GM12872 (cell line): ENCODE results near the gene RASGRF2.

Experiments
- CTCF ChIP-seq: IDR thresholded peaks from 3 replicates; pipeline ENCODE4 v1.5.1; 2011; ENCODE audit warnings: low read depth, mild to moderate bottlenecking, low read length, moderate library complexity; ENCODE audit not compliant: insufficient read depth

Gene RASGRF2

GRCh38 chr5:81180780-81181460 is 220.8 kb downstream of the RASGRF2 start:
- TF ChIP-seq CTCF = no peak

- TF ChIP-seq CTCF = 0 out of 3 replicates have a peak, but pooled peaks have one; percentile 4
Observed at GRCh38 chr5:81181576-81182316, 221.6 kb downstream of the RASGRF2 start.

GRCh38 chr5:81182396-81183390 is 222.5 kb downstream of the RASGRF2 start:
- TF ChIP-seq CTCF = no peak

GRCh38 chr5:81183811-81184748 is 223.9 kb downstream of the RASGRF2 start:
- TF ChIP-seq CTCF = no peak

GRCh38 chr5:81184749-81185110 is 224.6 kb downstream of the RASGRF2 start:
- no peak for TF ChIP-seq CTCF

- TF ChIP-seq CTCF = no peak
Observed at GRCh38 chr5:81187885-81188284, 227.7 kb downstream of the RASGRF2 start.
